ENCODE data around the gene CACNA1H. TPM values are rescaled to one million over a fixed set of nuclear protein-coding genes. Genes with fewer than 3 reads are reported as not detected.

The CACNA1H gene
- total RNA-seq, 1 donor from 2014 or later = 42.8 TPM

- no peak overlapping the region for H3K27ac Mint-ChIP-seq
- H3K27me3 Mint-ChIP-seq = no peaks in the 10 kb centered on the region
- H3K4me3 Mint-ChIP-seq (ENCODE audit: low read depth) = no peak overlapping the region
Observed at GRCh38 chr16:1220841-1221627, 68.1 kb downstream of the CACNA1H start.

GRCh38 chr16:1221628-1222552 lies 69.0 kb downstream of the CACNA1H start:
- Mint-ChIP-seq H3K4me1 (ENCODE audit: low read depth) (no peaks in the 10 kb centered on the region), H3K27ac (no peak overlapping the region), H3K27me3 (no peaks in the 10 kb centered on the region), H3K4me3 (ENCODE audit: low read depth) (no peak overlapping the region), H3K9me3 (ENCODE audit: low read depth) (no peaks in the 10 kb centered on the region), H3K36me3 (ENCODE audit: insufficient read depth) (peaks cover 2% of the 10 kb centered on the region)
- no peak for TF ChIP-seq CTCF (IDR thresholded peaks at IDR 0.05; ENCODE audit: unreplicated experiment)
- DNase-seq (ENCODE audit: low spot score, unreplicated experiment) = no peak

More at GRCh38 chr16:1220841-1221627, 68.1 kb downstream of the CACNA1H start:
- H3K4me1 Mint-ChIP-seq (ENCODE audit: low read depth) = no peaks in the 10 kb centered on the region
- TF ChIP-seq CTCF (IDR thresholded peaks at IDR 0.05; ENCODE audit: unreplicated experiment) = no peak
- H3K36me3 Mint-ChIP-seq (ENCODE audit: insufficient read depth) = peaks cover 2% of the 10 kb centered on the region
- H3K9me3 Mint-ChIP-seq (ENCODE audit: low read depth) = no peaks in the 10 kb centered on the region
- no peak for DNase-seq (ENCODE audit: low spot score, unreplicated experiment)

GRCh38 chr16:1222553-1223354 lies 69.8 kb downstream of the CACNA1H start:
- H3K27ac Mint-ChIP-seq = no peak overlapping the region
- H3K27me3 Mint-ChIP-seq = no peaks in the 10 kb centered on the region
- no peak for TF ChIP-seq CTCF (IDR thresholded peaks at IDR 0.05; ENCODE audit: unreplicated experiment)
- no peak overlapping the region for H3K4me3 Mint-ChIP-seq (ENCODE audit: low read depth)
- no peak for DNase-seq (ENCODE audit: low spot score, unreplicated experiment)
- H3K4me1 Mint-ChIP-seq (ENCODE audit: low read depth) = peaks cover 2% of the 10 kb centered on the region
- no peaks in the 10 kb centered on the region for H3K9me3 Mint-ChIP-seq (ENCODE audit: low read depth)
- peaks cover 2% of the 10 kb centered on the region for H3K36me3 Mint-ChIP-seq (ENCODE audit: insufficient read depth)

GRCh38 chr16:1223355-1224214 lies 70.7 kb downstream of the CACNA1H start:
- Mint-ChIP-seq H3K4me3 (ENCODE audit: low read depth) (no peak overlapping the region), H3K27me3 (no peaks in the 10 kb centered on the region), H3K27ac (no peak overlapping the region), H3K36me3 (ENCODE audit: insufficient read depth) (peaks cover 2% of the 10 kb centered on the region), H3K4me1 (ENCODE audit: low read depth) (peaks cover 2% of the 10 kb centered on the region), H3K9me3 (ENCODE audit: low read depth) (no peaks in the 10 kb centered on the region)
- no peak for DNase-seq (ENCODE audit: low spot score, unreplicated experiment)
- TF ChIP-seq CTCF (IDR thresholded peaks at IDR 0.05; ENCODE audit: unreplicated experiment) = no peak

Measured in progenitor cell of endocrine pancreas (in vitro differentiated cells).